Kidney glomerular epithelial cell (primary cell): ENCODE data around the gene RNF5.
A peak's percentile ranks its signal among the peaks of the same experiment; 100 is the strongest.
"Not testable (repeated sequence)": the region's sequence is repeated elsewhere in the genome, so short reads cannot be mapped to it uniquely, and the experiment has no call there.

ENCODE experiments used
- DNase-seq: peaks from one replicate; lab custom pipeline; 2025; lab: John Stamatoyannopoulos, UW

RNF5 gene, protein sequence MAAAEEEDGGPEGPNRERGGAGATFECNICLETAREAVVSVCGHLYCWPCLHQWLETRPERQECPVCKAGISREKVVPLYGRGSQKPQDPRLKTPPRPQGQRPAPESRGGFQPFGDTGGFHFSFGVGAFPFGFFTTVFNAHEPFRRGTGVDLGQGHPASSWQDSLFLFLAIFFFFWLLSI

DNA sequence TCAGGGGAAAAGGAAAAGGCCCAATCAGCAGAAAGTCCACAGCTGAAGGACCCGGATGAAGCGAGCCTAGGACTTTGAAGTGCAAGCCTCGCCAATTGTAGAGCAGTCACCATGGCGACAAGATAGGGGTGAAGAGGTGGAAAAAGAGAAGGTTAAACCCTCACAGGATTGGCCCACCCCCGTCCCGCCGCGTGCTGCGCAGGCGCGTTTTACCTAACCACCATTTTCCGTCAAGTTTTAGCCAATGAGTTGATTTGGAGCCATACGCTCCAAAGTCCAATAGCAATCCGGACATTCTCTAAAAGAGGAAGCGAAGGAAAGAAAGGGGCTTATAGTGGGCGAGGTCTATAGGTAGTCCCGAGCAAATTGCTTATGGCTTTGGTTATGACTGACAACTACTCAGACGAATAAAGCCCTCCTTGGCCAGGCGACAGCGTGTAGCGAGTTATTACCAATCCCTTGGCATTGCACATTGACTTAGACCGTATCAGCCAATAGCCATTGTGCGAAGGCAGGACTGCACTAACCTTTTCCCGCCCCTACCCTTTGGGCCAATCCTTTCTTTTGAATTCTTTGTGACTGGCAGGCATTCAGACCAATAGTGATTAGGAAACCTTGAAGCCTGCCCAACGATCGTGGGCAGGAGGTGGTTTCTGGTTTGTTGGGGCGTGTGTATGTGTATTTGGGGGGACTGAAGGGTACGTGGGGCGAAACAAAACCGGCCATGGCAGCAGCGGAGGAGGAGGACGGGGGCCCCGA lies at the start of gene RNF5:
Gene RNF5, plus strand, starts transcription at position 618 of the 759 bp plus-strand sequence. Its CDS starts 107 bp downstream, at position 725.
- peak; percentile 100 for DNase-seq

DNA sequence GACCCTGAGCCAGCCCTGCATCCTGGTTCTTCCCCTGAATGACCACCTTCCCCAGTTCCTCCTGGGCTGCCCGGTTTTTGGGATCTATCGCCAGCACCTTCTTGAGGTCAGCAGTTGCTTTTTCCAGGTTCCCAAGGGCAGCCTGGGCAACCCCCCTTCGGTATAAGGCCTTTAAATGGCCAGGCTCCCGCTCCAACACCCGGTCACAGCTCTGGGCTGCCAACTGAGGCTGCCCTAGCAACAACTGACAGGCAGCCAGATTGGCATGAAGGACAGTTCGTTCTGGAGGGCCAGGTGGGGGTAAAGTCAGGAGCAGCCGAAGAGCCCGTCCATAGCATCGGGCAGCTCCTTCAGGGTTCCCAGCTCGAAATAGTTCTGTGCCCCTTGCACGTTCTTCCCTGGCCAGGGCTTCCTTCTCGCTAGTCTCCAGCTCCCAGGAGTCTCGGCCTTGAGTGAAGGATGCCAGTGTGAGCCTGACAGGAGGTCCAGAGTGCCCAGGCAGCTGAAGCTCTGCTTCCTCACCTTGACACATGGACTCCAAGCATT lies 49.4 kb upstream of the RNF5 start:
- no peak for DNase-seq

DNA sequence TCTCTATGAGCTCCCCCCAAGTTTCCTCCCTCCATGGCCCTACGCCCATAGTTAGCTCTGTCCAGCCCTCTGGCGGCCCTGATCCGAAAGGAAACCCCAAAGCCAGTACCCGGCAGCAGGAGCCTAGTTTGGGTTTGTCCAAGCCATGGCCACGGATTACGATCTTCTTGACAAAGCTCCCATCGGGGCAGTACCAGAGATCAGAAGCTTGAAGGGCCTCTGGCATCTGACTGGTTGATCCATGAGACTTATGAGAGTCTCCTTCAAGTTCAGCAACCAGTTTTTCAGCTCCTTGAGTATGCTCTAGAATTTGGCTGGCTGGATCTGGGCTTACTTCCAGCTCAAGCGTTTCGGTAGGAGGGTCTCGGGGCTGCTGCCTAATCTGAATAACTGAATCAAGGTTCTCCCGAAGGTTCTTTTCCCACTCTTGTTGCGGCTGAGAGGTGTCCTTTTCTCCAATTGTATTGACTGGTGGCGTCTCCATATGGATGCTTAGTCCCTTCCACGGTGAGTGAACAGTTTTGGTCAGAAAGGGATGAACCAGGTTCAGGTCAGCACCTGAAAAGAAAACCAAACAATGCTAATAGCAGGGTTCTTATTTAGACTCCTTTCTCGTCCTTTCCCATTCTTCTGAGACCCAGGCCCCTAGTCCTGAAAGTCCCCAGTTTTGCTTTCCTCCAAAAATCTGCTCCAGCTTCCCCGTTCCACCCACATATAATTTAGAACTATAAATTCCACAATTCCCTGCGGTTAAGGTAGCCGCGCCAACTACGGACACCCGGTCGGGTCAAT lies 48.7 kb upstream of the RNF5 start:
- DNase-seq = no peak

DNA sequence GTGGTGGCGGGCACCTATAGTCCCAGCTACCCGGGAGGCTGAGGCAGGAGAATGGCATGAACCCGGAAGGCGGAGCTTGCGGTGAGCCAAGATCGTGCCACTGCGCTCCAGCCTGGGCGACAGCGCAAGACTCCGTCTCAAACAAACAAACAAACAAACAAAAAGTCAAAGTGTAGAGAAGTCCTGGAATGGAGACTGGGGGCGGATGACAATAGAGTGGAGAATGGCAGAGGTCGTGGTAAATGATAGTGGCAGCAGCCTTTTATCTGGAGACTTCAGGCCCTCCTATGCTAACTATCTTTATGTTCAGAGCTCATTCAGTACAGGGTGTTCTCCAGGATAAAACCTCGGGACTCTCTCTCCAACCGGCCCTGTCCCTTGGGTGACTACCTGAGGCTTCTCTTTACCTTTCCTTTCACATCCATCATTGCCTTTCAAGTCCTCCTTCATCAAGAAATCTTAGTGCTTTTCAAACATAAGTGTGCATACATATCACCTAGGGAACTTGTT lies 46.7 kb upstream of the RNF5 start:
- no peak for DNase-seq

DNA sequence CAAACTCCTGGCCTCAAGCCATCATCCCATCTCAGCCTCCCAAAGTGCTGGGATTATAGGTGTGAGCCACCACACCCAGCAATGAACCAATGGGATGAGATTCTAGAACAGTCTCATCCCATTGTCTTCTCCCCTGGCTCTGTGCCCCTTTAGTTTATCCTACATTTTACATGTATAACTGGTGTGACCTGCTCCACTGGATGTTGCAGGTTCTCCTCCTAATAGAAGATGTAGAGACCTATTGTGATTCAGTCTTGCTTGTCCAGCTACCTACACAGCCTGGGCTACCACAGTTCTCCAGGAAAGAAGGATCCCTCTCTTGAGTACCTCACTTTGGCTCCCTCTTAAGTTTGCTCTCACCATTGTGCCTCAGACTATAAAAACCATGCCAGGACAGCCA lies 46.1 kb upstream of the RNF5 start:
- no peak for DNase-seq

DNA sequence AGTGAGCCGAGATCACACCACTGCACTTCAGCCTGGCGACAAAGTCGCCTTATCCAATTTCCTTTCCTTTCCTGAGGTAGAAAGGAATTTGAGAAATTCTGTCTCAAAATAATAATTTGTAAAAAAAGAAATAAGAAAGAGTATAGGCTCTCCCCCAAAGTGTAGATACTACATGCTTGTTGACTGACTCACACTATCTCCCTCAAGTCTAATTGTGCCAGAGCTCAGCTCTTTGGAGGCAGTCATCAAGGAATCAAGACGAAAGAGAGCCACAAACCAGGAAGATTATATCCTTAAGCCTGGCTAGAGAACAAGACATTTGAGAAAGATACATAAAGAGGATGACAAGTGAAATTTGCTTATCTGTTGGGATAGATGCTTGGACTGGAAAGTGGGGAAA lies 44.4 kb upstream of the RNF5 start:
- no peak for DNase-seq

DNA sequence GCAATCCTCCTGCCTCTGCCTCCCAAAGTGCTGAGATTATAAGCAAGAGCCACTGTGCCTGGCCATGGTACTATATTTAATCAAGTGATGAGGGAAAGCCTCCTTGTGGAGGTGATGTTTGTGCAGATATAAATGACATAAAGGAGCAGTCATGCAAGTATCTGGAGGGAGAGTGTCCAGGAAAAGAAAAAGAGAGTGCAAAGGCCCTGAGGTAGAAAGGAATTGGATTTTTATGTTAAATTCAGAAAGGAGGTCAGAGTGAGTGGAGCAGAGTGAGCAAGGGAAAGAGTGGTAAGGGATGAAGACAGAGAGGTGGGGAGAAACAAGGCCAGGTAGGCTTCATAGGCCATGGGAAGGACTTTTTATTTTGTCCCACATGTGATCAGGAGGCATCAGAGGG lies 40.8 kb upstream of the RNF5 start:
- no peak for DNase-seq

DNA sequence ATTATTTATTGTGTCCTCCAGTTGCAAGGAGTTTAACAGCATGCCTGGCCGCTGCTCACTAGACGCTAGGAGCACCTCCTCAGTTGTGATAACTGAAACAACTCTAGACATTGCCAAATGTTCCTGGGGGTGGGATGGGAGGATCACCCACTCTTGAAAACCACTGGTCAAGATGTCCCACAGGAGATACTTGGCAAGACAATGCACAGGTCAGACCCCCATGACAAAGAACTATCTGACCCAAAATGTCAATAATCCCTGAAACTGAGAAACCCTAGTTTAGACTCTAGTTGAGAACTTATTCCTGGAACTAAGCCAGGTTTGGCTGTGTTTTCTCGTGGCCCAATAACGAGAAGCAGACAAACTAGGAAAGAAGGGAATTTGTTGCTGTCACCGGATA lies 38.6 kb upstream of the RNF5 start:
- no peak for DNase-seq

DNA sequence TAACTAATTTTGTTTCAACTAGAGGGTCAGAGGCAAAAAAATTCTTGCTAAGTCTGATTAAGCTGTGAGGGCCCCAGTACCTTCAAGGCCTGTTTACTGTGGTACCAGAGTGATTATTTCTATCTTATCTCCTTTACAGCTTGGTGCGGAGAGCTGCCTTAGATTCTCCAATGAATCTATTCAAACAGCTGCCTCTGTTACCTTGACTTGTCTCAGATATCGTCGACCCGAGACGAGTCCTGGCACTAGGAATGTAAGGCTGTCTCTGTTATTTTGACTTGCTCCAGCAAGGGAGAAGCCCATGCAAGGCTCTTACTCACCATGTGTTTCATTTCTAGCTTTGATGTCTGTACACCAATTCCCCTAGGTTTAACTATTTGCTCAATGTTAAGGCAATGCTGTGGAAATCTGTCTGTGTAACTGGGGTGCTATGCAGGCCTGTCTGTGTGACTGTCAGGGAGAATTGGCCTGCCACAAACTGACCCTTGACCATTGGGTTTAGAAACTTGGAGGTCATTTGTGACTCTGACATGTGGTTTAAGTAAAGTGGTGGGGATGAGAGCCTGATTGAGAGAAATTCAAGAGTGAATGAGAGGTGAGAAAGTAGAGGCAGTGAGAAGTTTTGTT lies 37.7 kb upstream of the RNF5 start:
- DNase-seq = no peak

DNA sequence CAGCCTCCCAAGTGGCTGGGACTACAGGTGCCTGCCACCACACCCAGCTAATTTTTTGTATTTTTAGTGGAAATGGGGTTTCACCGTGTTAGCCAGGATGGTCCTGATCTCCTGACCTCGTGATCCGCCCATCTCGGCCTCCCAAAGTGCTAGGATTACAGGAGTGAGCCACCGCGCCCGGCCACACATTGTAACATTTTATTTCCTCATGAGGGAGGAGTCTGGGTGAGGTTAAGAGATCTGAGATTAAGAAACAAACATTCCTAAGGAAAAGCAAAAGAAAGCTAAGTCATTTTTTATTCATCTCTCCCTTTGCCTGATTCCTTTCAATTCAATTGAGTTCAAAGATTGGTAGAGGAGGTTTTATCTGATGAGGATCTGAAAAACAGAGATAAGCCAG lies 34.0 kb upstream of the RNF5 start:
- not testable (repeated sequence) for DNase-seq

DNA sequence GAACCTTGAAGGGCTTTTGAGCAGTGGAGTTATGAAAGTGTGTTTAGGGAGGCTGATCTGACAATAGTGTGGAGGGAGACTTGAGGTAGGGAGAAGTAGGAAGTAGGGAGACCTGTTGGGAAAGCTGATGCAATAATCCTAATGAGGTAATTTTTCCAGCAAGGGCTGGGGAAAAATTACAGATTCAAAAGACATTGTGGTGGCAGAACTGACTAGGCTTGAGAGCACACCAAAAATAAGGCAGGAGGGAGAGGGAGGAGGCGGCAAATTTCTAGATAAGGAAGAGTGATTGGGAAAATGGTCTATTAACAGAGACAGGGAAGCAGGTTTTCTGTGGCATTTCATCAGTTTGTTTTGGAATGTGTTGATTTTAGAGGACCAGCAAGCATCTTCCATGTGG lies 31.9 kb upstream of the RNF5 start:
- DNase-seq = no peak

DNA sequence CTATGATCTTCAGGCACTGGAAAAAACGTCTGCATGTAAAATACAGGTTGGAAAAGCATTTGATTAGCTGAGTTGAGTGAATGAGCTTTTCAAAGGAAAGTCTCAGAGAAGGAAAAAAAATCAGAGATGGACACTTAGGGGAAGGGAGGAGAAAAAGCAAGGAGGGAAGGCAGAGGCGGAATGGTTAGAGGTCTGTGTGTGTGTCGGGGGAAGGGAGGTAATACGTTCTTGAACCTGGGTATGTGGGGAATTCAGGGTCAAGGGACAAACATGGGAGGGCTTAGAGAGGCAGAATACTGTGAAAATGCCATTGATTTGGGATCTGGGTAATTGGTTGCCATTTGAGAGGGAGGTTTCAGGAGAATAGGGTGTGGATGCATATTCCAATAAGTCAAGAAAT lies 31.5 kb upstream of the RNF5 start:
- no peak for DNase-seq

DNA sequence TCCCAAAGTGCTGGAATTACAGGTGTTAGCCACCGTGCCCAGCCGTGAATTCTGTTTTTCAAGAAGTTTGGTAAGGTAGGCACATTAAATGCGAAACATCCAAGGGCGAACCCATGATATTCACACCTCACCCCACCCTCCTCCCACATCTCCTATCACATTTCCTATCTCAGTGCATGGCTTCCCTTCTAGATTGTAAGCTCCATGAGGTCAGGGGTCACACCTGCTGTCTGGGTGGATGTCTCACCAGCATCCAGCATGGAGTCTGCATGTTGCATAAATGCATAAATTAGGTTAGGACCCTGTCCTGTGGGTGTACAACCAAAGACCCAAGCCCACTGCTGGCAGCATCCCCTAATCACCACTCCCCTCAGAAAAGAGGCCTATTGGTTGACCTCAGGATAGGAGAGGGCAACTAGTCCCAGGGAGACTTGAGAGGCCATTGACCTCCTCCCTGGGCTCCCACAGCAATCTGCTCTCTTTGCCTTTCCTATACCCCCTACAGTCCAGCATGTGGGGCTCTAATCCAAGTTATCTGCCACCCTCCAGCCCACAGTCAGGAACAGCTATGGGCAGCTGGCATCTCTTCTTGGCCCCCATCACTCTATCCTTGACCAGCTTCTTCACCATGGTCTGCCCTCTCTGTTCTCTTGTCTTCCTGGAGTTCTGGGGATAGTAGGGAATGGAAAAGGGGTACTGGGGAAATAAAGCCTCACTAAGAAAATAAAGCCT lies 30.6 kb upstream of the RNF5 start:
- no peak for DNase-seq

DNA sequence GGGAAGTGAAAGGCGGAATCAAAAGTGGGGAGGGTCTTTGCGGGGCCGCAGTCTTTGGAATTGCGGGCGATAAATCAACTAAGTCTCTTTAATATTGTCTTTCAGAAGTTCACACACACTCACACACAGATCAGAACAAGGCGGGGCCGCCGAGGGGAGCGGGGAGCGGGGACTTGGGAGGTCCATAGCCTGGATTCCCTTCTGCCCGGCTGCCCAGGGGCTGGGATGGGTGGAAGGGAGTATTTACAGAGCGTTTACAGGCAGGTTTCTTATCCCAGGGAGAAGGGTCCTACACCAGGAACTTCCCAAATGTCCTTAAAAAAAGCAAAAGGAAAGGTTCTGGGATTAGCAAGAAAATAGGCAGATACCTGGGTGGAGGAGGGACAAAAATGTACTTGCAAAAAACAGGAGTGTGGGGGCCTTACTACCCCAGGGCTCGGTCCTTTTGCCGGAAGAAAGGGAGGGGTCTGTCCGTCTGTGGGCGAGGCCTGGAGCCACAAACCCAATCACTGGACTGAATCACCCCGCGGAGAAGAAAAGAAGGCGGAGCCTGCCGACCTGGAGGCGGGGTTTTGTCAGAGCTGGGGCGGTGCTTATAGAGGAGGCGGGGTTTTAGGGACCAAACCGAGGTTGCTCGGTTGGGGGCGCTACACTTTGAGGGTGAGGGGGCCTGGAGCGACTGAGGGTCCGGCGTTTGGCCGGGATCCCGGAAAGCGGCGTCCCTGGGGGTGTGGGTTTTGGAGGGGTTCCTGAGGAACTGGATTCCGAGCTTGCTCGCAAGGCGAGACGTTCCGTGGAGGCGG lies 29.7 kb upstream of the RNF5 start:
- DNase-seq = no peak

DNA sequence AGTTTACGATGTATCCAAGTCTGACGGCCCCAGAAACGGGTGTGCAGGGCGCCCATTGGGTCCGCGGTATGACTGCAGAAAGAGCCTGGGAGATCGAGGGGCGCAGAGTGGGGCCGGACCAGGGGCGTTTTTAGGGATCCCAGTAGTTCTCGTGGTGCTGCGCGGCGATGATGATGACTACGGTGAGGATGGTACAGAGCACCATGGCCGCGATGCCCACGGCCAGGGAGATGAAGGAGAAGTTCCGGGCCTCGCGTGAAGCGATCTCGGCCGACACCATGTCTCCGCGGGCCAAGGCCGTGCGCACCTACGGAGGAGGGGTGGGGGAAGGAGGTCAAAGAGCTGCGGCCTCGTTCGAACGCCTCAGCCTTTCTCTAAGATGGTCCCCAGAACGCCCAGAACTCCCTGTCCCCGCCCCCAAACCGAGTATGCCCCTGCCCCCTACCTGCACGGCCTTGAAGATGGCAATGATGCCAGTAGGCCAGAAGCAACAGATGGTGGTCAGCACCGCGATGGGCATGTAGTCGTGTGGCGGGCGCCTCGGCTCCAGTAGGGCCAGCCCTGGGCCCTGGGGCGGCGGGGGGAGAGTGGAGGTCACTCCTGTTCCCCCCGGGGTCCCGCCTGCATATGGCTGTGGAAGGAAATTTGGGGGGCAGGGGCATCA lies 29.0 kb upstream of the RNF5 start:
- no peak for DNase-seq

DNA sequence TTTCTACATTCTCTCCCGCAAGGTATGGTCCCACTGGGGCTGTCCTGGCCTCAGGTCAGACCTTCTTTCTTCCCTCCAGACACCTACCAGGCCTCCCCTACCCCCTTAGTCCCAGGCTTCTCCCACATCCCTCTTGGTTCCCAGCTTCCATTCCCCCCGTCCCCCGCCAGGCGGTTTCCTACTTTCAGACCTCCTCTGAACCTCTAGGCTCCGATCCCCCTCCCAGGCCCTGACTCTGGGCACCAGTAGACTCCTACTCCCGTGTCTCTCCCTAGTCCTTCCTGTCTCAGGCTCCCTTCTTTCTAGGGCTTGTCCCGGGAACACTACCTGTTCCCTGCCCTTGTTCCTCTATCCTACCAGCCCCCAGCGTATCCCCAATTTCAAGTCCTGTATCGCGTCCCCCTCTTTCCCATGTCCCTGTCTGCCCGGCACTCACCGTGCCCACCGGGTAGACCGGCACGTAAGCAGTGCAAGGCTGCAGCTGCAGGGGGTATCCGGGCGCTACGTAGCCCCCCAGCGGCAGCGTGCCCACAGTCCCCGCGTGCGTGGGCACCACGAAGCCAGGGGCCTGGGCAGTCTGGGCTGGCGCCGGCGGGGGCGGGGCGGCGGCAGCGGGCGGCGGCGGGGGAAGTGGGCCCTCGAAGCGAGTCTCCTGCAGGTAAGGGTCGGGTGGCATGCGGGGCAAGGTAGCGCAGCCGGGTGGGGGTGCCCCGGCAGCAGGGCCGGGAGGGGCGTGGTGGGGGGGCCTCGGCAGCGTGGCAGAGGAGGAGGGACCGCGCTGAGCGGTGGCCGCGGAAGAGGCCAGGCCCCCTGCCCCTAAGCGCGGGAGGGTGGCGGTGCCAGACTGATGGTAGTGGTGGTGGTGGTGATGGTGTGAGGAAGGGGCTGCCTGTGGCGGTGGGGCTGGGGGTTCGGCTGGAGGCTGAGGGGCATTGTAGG lies 28.0 kb upstream of the RNF5 start:
- DNase-seq = no peak

DNA sequence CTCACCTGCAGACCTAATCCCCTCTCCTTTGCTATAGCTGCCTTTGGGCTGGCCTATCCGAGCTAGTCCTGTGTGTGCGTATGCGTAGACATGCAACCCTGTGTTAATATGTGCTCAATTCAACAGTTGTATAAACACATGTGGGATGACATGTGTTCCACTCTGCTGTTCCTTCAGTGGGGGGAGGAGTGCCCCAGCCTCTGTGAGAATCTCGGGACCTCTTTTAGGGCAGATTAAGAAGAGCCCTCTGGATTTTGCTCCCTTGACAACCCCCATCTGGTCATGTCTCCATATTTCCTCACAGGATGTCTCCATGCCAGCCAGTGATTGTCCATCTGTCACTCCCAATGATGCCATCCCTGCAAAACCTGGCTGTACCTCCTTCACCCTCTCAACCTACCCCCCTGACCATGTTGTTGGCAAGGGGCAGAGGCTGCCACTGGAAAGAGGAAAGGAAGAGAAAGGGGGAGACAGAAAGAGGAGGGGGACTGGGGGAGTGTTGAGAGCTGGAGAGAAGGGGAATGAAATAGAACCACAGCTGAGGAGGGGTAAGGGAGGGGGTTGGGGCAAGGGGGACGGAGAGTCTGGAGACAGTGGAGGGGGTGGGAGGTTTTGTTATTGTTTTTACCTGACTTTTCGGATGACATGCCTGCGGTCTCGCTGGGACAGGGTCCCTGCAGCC lies 26.9 kb upstream of the RNF5 start:
- DNase-seq = no peak
